Esophagus mucosa (tissue), 1 donor: ENCODE results near the gene SLC22A5. TPM values are rescaled to one million over a fixed set of nuclear protein-coding genes. Genes with fewer than 3 reads are reported as not detected.
A peak's percentile ranks its signal among the peaks of the same experiment; 100 is the strongest.

ENCODE experiments used
- ATAC-seq: fragments of 200-7000 bp; cut with Tn5 transposase; one replicate; pipeline ENCODE4 v1.9.1; 2020
- total RNA-seq: library from RNA; stranded (reverse); gene quantifications from one replicate; pipeline ENCODE4 v1.2.4, GENCODE V29; 2023
- donor health status: DM: yes; HTN: yes; CAD: no.

SLC22A5 gene
- total RNA-seq, 1 donor from 2014 or later = 2.7 TPM

DNA sequence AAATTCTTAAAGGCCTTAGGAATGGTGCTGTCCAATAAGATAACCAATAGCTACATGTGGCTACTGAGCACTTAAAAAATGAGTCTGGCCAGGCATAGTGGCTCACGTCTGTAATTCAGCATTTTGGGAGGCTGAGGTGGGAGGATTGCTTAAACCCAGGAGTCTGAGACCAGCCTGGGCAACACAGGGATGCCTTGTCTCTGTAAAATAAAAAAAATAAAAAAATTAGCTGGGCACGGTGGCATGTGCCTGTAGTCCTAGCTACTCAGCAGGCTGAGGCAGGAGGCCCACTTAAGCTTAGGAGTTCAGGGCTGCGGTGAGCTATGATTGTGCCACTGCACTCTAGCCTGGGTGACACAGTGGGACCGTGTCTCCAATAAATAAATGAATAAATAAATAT is 1.3 kb upstream of the SLC22A5 start:
- no peak for ATAC-seq

DNA sequence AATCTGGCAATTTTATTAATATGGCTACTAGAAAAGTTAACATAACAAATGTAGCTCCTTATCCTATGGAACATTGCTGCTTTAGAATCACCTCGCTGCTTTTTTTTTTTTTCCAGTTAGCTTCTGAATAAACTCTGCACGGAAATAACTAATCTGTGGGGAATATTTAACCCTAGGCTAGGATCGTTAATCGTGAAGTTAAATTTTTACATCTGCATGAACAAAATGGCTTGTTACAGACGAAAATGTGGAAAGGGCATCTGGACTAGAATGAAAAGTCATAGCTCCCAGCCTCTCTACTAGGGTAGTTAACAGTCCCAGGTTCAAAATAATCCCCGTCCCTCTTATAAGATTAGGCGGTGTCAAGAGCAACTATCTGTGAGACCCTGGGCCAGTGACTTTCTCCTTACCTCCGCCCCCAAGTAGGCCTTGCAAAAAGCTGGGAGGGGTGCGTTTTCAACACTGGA is 470 bp upstream of the SLC22A5 start:
- no peak for ATAC-seq

DNA sequence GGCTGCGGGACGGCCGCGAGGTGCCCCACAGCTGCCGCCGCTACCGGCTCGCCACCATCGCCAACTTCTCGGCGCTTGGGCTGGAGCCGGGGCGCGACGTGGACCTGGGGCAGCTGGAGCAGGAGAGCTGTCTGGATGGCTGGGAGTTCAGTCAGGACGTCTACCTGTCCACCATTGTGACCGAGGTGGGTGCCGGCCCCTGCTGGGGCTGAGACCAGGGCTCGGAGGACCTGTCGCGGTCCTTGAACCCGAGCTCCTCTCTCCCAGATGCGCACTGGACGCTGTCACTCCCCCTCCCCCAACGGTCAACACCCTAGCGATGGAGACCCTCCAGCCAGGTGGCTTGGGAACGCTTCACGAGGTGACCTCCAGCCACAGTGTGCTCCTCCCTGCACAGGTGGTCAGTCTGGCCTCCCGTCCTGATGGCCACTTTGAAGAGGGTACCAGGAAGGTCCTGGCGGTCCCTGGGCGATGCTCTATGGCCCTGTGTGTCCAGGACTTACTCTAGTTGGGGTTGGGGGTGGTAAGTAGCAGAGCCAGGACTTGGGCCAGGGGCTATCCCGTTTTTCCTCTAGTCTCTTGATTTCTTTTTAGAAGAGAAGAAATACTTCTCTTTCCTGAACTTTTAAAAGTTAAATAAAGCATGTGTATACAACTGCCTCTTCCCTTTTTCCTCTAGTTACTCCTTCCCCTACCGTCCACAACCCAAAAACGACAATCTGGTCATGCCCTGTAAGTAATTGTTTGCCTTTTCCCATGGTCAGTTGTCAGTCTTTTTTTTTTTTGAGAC is 866 bp downstream of the SLC22A5 start:
- peak; percentile 32 for ATAC-seq

DNA sequence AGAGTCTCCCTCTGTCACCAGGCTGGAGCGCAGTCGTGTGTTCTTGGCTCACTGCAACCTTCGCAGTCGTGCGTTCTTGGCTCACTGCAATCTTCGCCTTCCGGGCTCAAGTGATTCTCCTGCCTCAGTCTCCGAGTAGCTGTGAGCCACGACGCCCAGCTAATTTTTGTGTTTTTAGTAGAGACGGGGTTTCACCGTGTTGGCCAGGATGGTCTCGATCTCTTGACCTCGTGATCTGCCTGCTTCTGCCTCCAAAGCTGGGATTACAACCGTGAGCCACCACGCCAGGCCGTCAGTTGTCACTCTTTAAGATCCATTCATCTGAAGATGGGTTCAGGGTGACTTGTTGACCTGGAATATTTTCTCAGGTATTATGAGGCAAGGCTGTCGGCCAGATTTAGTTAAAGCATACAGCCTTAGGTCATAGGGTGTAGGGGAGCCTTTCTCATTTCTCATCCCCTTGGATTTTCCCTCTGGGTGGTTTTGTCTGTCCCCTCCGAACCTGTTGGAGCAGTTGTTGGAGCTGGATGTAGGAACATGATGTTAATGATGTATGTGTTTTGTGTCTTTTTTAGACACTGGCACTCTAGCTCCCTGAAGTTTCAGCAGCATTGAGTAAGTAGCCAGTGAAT is 1.6 kb downstream of the SLC22A5 start:
- ATAC-seq = no peak

DNA sequence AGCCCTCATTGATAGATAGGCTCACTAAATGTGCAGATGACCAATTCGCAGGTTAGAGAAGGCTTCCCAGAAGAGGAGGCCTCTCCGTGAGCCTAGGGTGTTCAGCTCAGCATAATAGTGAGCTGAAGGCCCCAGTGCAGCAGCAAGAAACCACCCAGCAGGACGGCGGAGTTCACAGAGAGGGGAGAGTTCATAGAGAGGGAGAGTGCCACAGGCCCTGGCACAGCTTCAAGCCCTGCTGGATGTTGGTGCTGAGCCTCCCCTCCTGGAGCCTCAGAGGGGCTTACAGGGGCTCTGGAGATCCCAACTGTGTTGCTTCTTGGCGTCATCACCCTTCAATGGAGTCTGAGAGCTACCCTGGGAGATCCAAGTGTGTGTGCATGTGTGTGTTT is 2.1 kb downstream of the SLC22A5 start:
- ATAC-seq = no peak

DNA sequence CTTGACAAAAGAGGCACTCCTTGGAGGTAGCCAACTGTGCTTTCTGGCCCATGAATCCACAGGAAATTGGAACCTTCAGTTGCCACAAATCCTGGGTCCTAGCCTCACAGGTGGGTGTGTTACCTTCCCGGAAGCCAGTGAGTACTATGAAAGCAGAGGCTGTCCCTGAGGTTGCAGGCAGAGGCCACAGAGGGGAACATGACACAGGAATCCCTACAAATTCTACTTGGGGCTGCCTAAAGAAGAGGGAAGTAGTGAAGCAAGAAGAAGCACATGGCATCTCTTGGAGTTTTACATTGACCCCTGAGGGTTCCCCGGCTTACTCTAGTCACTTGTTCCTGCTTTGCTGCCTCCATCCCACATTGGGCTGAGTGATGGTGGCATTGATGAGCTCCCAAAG is 2.6 kb downstream of the SLC22A5 start:
- no peak for ATAC-seq

DNA sequence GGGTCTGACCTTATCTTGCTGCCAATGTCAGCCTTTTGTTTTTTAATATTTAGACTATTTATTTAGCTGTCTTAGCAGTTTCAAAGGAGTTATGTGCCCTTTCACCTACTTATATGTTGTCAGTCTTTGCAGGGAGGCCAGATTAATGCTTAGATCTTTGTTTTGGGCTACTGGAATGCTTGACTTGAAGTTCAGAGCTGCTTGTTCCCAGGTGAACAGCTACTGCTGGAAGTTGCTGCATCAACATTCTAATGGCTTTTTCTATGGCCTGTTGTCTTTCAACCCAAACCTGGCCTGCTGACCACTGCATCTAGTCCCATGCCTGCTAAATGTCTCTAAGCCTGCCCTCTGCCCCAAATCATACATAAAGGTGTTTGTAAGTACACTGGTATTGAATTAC is 3.0 kb downstream of the SLC22A5 start:
- ATAC-seq = no peak

DNA sequence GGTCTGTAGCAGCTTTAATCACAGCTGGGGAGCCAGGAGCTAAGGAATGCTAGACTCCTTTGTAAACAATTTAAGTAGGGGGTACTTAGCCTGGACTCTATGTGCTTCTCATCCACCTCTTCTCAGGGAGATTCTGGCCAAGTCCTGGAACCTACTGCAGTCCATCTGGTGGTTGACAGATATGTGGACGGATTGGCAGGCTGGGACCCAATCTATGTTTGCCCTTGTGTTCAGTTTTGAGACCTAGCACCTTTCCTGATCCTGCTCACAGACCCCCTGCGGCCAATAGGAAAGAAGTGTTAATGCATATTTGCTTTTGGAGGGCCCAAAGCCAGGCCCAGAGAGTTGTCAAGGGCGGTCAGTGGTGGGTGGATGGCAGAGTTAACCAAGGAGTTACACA is 6.4 kb downstream of the SLC22A5 start:
- no peak for ATAC-seq

DNA sequence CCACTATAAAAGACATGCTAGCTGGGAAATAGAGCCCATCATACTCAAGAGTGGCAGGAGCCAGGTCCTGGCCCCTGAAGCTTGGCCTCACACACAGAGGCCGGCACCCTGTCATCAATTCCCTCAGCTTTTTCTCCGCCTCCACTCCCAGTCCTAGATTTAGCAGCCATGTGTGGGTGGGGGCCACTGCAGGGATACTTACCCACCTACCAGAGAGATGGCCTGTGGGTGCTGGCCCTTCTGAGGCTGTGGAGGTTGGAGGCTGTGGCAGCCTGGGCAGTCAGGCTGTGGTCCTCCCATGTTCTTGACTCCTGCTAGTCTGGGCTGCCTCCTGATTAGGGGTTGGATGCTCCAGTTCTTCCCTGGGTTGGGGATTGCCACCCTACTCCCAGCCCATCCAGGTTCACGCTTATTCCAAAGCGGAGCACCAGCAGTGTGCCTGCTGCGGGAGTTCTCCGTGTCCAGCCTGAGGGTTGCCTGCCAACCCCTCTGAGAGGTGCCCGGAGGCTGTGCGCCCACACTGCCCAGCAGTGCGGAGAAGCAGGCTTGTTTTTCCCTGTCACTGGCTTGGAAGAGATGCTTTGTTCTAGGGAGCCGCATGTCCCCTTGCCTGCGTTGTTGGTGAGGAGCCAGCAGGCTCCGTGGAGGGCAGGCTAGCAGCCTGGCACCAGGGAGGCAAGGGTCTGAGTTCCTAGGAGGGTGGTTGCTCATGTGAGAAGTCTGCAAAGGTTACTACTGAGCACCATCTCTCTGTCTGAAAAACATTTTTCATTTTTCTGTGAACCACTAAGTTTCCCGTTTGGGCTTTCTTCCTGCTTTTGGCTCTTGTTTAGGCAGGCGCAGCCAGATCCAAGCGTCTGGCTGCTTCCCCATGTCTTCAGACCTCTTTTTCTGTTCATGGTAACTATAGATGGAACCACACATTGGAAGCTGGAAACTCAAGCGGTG is 7.5 kb downstream of the SLC22A5 start:
- ATAC-seq = no peak

DNA sequence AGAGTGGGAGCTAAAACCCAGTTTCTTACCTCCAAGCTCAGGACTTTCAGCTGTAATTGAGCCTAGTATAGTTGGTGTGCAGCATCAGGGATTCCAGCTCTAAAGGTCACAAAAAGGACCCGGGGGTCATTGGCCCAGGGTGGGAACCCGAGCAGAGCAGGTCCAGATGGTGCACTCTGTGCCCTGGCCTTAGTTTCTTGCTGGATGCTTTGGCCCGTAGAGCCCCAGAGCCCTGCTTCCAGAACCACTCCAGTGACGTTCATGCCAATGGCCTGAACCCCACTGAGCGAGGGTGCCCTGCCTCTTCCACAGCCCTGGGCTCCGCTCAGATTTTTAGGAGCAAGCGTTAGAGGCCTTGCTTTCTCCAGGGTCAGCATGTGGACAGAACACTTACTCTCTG is 8.2 kb downstream of the SLC22A5 start:
- no peak for ATAC-seq

DNA sequence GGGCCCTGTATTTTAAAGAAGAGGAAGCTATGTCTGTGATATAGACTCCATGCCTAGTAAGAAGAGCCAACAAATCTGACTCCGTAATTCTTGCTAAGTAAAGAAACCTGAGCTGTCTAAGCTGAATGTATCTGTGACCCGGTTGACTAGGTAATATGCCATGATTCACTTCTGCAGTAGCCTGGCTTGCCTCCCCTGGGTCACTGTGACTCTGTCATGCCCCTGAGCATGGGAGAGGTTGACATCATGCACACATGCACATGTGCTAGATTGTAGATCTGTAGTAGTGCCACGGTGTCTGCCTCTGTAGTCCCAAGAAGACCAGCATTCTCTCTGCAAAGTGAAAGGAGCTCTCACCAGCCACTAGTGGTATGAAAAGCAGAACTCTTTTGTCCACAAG is 9.1 kb downstream of the SLC22A5 start:
- ATAC-seq = peak; percentile 91

DNA sequence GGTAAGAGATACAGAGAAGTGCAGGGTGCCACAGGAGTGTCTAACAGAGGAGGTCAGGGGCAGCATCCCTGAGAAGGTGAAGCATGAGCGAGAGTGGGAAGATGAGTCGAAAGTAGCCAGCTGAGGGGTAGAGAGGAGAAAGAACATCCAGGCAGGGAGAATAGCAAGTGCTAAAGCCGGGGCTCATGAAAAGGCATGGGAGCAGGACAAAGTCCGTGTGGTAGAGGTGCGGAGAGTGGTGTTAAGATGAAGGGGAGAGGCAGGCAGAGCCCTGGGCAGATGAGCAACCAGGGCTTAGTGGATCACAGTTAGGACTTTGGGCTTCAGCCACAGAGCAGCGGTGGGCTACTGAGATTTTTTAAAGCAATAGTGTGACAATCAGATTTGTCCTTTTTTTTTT is 10.5 kb downstream of the SLC22A5 start:
- no peak for ATAC-seq

DNA sequence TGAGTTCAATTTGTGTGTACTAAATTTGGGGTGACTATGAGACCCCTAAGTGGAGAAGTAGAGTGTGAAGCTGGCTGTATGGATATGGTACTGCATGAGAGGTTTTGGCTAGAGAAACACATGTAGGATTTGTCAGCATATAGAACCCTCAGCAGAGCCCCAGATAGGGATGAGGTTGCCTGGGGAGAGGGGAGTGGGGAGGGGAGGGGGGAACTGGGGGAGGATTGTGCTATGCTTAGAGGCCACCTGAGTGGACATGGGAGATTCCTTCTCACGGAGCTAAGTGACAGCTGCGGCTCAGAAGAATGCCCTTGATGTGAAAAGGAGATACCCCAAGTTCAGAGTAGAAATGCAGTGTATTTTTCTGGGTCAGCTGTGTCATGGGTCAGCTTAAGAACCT is 11.2 kb downstream of the SLC22A5 start:
- ATAC-seq = no peak

DNA sequence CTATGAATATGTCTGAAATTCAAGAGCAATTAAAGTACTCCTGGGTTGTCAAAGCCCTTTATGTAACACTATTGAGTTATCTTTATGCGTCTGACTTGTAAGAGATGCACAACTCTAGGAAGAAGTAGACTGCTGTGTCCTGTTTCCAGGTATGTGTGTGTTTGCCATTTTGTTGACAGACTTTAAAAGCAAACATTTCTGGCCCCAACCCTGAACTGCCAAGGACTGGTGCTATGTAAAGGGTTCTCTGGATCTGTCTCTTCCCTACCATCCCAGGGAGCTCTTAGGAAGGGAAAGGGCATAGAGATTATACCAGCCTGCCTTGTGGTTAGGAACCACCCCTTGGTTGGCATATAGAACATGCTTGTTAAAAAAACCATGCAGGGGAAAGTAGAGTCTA is 12.1 kb downstream of the SLC22A5 start:
- ATAC-seq = no peak

DNA sequence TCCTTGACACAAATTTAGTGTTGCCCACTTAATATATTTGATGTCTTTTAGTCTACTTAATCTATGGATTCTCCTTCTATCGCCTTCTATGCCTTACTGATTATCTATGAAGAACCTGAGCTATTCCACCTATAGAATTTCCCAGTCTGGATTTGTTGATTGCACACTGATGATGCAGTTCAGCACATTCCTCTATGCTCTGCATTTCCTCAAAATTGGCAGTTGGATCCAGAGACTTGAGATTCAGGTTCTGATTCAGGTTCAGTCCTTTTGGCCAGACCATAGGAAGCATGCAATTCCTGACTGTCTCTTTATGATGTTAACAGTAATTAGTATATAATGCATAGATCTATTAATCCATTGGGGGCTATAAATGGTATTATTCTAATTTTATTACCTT is 13.8 kb downstream of the SLC22A5 start:
- no peak for ATAC-seq

DNA sequence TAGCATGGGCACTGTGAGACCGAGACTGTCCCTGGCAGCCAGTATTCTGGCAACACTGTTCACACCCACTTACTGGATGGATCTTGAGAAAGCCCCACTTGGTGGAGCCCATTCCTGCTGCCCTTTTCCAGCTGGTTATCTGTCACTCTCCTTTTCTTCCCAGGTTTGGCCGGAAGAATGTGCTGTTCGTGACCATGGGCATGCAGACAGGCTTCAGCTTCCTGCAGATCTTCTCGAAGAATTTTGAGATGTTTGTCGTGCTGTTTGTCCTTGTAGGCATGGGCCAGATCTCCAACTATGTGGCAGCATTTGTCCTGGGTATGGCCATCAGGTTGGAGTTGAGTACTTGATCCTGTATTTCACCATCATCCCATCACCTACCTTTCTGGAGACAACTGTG is 14.5 kb downstream of the SLC22A5 start:
- no peak for ATAC-seq

DNA sequence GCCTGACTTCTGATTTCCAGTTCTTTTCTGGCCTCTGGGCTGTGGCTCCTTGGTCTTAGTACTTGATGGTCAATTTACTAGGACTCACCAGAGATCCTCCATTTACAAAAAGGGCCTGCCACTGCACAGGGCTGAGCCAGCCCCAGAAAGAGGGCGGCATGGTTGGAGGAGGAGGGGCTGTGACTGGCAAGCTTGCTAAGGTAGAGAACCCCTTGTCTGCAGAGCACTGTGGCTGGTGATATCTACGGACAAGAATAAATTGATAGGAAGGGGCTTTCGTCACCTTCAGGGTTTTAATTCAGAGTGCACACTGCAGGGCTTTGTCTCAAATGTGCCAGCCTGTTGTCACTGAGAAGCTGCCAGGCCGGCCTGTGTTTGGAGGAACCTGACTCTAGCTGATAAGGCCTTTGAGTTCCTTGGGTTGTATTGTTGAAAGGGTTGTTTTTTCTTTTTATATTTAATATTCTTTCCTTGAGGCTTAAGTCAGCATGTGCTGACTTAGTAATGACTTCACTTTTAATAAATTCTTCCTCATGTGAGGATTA is 15.1 kb downstream of the SLC22A5 start:
- no peak for ATAC-seq

DNA sequence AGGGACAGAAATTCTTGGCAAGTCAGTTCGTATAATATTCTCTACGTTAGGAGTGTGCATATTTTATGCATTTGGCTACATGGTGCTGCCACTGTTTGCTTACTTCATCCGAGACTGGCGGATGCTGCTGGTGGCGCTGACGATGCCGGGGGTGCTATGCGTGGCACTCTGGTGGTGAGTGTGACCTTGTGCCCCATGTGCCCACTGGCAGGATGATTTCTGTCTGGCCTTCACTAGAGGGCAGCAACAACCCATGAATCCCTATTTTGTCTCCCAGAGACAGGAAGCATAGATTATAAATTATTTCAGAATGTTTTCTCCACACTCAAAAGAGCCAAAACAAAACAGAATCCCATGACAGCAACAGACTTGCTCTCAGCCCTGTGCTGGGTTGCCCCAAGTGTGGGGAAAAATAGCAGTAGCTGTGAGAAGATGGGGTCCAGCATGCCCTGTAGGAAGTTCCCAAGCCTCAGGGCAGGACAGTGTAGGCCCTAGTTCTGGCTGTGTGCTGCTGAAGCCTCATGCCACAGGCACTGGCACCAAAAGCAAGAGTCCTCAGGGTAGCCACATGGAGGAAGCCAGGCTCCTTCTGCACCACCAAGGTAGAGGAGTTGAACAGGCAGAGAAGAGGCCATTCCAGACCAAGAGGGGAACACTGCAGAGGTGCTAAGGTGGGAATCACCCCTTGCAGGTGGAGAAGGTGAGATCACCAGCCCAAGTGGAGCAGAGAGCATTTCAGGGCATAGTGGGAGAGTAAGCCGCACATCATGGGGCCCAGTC is 16.0 kb downstream of the SLC22A5 start:
- ATAC-seq = peak; percentile 9

DNA sequence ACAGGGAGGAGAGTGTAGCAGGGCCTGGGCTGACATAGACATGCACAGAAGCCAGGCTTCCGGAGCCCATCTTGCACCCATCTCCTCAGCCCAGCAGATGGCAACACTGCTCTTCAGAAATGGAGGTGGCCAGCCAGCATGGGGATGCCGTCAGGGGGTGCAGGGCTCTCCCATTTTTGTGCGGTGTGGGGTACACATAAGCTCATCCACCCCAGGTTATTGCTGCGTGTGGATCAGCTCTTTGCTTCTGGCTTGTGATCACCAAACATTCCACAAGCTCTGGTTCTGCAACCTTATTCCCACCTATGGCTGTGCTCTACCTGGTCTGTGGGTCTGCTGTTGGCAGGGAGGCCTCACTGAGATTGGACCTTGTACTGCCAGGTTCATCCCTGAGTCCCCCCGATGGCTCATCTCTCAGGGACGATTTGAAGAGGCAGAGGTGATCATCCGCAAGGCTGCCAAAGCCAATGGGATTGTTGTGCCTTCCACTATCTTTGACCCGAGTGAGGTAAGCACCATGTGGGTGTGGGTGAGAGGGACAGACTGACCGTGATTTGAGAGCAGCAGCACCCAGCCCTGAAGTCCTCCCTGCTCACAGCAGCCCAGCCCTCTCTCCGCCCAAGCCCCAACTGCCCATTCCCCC is 17.3 kb downstream of the SLC22A5 start:
- ATAC-seq = peak; percentile 73

DNA sequence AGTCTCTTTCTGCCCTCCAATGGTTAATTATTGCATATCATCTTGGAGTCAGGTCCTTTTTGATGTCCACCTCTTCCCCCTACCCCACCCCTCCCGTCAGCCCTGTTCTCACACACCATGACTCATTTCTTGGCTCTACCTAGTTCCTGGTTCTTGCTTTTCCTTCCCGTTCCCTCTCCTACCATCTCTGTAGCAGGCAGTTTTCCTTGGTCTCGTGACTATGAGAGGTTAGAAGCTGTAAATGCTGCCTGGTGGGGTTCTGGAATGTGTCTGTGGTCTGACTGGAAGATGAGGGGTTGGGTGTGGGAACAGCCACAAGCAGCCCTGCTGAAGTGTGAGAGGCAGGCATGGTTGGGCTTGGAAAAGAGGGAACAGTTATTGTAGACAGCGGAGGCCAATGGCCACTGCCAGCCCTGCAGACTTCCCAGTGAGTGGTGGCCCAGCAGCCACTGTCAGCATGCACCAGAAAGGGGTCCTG is 18.2 kb downstream of the SLC22A5 start:
- ATAC-seq = peak; percentile 77
